Measurements from ENCODE around the gene KHDC3L.
A peak's percentile ranks its signal among the peaks of the same experiment; 100 is the strongest.
"Not testable (repeated sequence)": the region's sequence is repeated elsewhere in the genome, so short reads cannot be mapped to it uniquely, and the experiment has no call there.

The KHDC3L gene

GRCh38 chr6:73369563-73369962 lies 7.1 kb downstream of the KHDC3L start, which contains the start of gene OOEP:
TSS of gene OOEP (minus strand) at chr6:73369897. CDS start at chr6:73369792, 105 bp downstream.
- DNase-seq (ENCODE audit: low spot score) = no peak

GRCh38 chr6:73371984-73372383 lies 9.5 kb downstream of the KHDC3L start:
- no peak for DNase-seq (ENCODE audit: low spot score)

DNA sequence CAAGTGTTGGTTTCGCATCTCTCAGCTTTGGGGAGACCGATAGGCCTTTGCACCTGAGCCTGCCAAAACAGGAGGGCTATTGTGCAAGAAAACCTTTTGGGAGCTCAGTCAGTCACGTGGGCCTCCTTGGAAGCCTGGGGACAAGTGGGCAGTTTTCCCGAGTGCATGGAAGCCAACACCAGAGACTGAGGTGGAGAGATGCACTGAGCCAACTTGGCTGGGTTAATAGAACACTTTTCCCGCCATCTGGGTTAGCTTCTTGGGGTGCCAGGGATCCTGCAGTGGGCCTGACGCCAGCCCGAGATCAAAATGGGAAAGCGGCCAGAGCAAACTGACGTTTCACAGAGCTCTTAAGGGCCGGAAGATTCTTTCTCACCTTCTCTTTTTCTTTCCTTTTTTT lies 10.1 kb downstream of the KHDC3L start:
- DNase-seq (ENCODE audit: low spot score) = no peak

- DNase-seq (ENCODE audit: low spot score) = no peak
Measured at GRCh38 chr6:73375216-73375615, 12.8 kb downstream of the KHDC3L start.

DNA sequence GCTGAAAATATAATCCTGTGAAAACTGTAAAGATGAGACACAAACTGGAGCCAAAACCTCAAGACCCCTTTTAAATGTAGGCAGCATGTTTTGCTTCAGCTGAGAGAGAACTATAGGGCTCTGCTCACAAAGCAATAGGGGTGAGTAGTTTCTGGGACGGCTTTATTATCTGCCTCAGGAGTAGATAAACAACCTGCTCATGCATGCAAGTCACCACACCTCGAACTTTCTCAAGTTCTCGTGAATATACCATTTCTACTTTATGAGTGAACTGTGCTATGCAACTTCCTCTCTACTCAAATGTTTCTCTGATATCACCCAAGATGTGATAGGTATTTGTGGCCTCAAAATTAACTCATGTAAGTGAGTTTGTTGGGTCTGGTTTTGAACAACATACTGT lies 14.8 kb downstream of the KHDC3L start:
- no peak for DNase-seq (ENCODE audit: low spot score)

DNA sequence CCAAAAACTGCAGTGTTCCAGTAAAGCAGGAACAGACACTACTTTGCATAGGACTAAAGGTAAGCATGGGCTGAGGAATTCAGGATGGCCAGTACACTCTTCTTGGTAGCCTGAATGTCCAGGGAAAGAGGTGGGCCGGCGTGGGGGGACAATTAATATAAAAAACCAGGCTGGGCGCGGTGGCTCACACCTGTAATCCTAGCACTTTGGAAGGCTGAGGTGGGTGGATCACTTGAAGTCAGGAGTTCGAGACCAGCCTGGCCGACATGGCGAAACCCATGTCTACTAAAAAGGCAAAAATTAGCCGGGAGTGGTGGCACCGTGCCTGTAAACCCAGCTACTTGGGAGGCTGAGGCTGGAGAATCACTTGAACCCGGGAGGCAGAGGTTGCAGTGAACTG lies 19.1 kb downstream of the KHDC3L start:
- not testable (repeated sequence) for DNase-seq (ENCODE audit: low spot score)

- peak; percentile 30 for DNase-seq (ENCODE audit: low spot score)
Measured at GRCh38 chr6:73382462-73383113, 20.1 kb downstream of the KHDC3L start.

GRCh38 chr6:73388433-73388799 lies 26.0 kb downstream of the KHDC3L start:
- peak; percentile 10 for DNase-seq (ENCODE audit: low spot score)

GRCh38 chr6:73388800-73389512 lies 26.5 kb downstream of the KHDC3L start:
- peak; percentile 82 for DNase-seq (ENCODE audit: low spot score)

DNA sequence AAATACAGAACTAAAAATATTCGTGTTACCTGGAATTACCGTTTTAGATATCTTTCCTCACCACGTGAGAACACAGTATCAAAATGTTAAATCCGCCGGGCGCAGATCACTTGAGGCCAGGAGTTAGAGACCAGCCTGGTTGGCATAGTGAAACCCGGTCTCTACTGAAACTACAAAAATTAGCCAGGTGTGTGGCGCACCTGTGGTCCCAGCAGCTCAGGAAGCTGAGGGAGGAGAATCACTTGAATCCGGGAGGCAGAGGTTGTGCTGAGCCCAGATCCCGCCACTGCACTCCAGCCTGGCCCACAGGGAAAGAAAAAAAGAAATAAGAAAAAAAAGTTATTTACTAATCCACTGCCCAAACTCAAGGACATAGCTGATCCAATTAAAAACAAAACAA lies 27.4 kb downstream of the KHDC3L start:
- no peak for DNase-seq (ENCODE audit: low spot score)

GRCh38 chr6:73391675-73392074 lies 29.2 kb downstream of the KHDC3L start:
- peak; percentile 37 for DNase-seq (ENCODE audit: low spot score)

- DNase-seq (ENCODE audit: low spot score) = not testable (repeated sequence)
Measured at GRCh38 chr6:73392188-73392587, 29.7 kb downstream of the KHDC3L start.

DNA sequence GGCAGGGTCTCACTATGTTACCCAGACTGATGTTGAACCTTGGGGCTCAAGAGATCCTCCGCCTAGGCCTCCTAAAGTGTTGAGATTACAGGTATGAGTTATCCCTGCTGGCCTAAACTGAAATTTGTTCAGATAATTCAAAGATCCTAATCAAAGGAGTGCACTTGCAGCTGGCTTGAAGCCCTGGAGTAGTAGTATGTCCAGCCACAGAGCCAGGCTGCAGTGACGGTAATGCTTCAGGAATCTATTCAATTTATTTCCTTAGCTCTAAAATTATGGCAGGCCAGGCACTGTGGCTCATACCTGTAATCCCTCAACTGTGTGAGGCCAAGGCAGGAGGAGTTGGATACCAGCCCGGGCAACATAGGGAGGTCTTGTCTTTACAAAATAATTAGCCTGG lies 30.8 kb downstream of the KHDC3L start:
- DNase-seq (ENCODE audit: low spot score) = no peak

GRCh38 chr6:73394577-73395354 lies 32.3 kb downstream of the KHDC3L start, which contains the start of gene DDX43:
TSS of gene DDX43 (plus strand) at chr6:73394828. CDS start at chr6:73394906, 78 bp downstream.
- DNase-seq (ENCODE audit: low spot score) = peak; percentile 87

DNA sequence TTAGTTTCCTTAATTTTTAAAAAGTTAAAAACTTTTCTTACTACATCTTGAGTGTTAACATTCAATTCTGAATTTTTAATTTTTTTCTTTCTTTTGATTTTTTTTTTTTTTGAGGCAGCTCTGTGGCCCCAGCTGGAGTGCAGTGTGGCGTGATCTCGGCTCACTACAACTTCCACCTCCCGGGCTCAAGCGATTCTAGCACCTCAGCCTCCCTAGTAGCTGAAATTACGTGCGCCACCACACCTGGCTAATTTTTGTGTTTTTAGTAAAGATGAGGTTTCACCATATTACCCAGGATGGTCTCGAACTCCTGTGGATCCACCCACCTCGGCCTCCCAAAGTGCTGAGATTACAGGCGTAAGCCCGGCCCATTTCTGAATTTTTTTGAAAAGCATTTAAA lies 33.4 kb downstream of the KHDC3L start:
- no peak for DNase-seq (ENCODE audit: low spot score)

GRCh38 chr6:73400656-73401055 lies 38.2 kb downstream of the KHDC3L start:
- DNase-seq (ENCODE audit: low spot score) = no peak

- DNase-seq (ENCODE audit: low spot score) = no peak
Measured at GRCh38 chr6:73409395-73409794, 46.9 kb downstream of the KHDC3L start.

GRCh38 chr6:73413102-73413501 lies 50.6 kb downstream of the KHDC3L start:
- DNase-seq (ENCODE audit: low spot score) = no peak

Measured in LoVo (cell line).